H9 (cell line): ENCODE data around the gene GABBR2. TPM values are rescaled to one million over a fixed set of nuclear protein-coding genes. Genes with fewer than 3 reads are reported as not detected.

Source experiments
- DNase-seq: peaks from one replicate; pipeline ENCODE4 v3.0.0-alpha.2; 2017
- H2AFZ ChIP-seq: one replicate; pipeline ENCODE4 v1.6.1; 2013; ENCODE audit warnings: mild to moderate bottlenecking, low read length, control low read depth, moderate library complexity
- H2AK5ac ChIP-seq: 2 replicates; pipeline ENCODE4 v1.6.1; 2013; ENCODE audit warnings: low read length, control low read depth, mixed read lengths; ENCODE audit not compliant: insufficient read length
- H2BK120ac ChIP-seq: one replicate; pipeline ENCODE4 v1.6.1; 2013; ENCODE audit warnings: low read depth, mild to moderate bottlenecking, low read length, control low read depth, inconsistent platforms; ENCODE audit not compliant: poor library complexity, severe bottlenecking
- H2BK12ac ChIP-seq: 2 replicates; pipeline ENCODE4 v1.6.1; 2013; ENCODE audit warnings: low read length, control low read depth, mixed read lengths, low read depth; ENCODE audit not compliant: insufficient read length
- H2BK15ac ChIP-seq: 2 replicates; pipeline ENCODE4 v1.6.1; 2013; ENCODE audit warnings: low read depth, low read length, control low read depth
- H2BK20ac ChIP-seq: one replicate; pipeline ENCODE4 v1.6.1; 2013; ENCODE audit warnings: low read depth, mild to moderate bottlenecking, low read length, control low read depth, inconsistent platforms; ENCODE audit not compliant: poor library complexity, severe bottlenecking
- H2BK5ac ChIP-seq: 2 replicates; pipeline ENCODE4 v1.6.1; 2013; ENCODE audit warnings: low read length, control low read depth, mixed read lengths; ENCODE audit not compliant: insufficient read length
- H3K14ac ChIP-seq: 2 replicates; pipeline ENCODE4 v1.6.1; 2013; ENCODE audit warnings: low read length, control low read depth; ENCODE audit not compliant: insufficient read depth
- H3K18ac ChIP-seq: 2 replicates; pipeline ENCODE4 v1.6.1; 2013; ENCODE audit warnings: low read depth, mild to moderate bottlenecking, mixed read lengths, low read length, control low read depth; ENCODE audit not compliant: insufficient read length
- H3K23ac ChIP-seq: 2 replicates; pipeline ENCODE4 v1.6.1; 2013; ENCODE audit warnings: low read length, control low read depth, mixed read lengths, low read depth; ENCODE audit not compliant: insufficient read length
- H3K23me2 ChIP-seq: 2 replicates; pipeline ENCODE4 v1.6.1; 2013; ENCODE audit warnings: low read depth, mild to moderate bottlenecking, mixed read lengths, low read length, control low read depth; ENCODE audit not compliant: insufficient read length, poor library complexity, severe bottlenecking
- H3K27ac ChIP-seq: 2 replicates; pipeline ENCODE4 v1.5.1; 2013; ENCODE audit warnings: low read length, control low read depth, mixed read lengths, low read depth; ENCODE audit not compliant: insufficient read length
- H3K27me3 ChIP-seq: 2 replicates; pipeline ENCODE4 v1.6.1; 2013; ENCODE audit warnings: low read length, control low read depth, inconsistent platforms; ENCODE audit not compliant: insufficient read depth
- H3K4ac ChIP-seq: 2 replicates; pipeline ENCODE4 v1.6.1; 2013; ENCODE audit warnings: low read depth, mild to moderate bottlenecking, control low read depth, inconsistent platforms, low read length, moderate library complexity
- H3K4me1 ChIP-seq: 2 replicates; pipeline ENCODE4 v1.6.1; 2013; ENCODE audit warnings: low read length, control low read depth, inconsistent platforms; ENCODE audit not compliant: insufficient read depth
- H3K4me2 ChIP-seq: 2 replicates; pipeline ENCODE4 v1.6.1; 2013; ENCODE audit warnings: low read length, control low read depth, mixed read lengths; ENCODE audit not compliant: insufficient read length, insufficient read depth
- H3K56ac ChIP-seq: 2 replicates; pipeline ENCODE4 v1.6.1; 2013; ENCODE audit warnings: low read depth, mild to moderate bottlenecking, mixed read lengths, low read length, control low read depth; ENCODE audit not compliant: insufficient read length
- H3K79me1 ChIP-seq: 2 replicates; pipeline ENCODE4 v1.6.1; 2013; ENCODE audit warnings: low read depth, mild to moderate bottlenecking, moderate library complexity, low read length, control low read depth, inconsistent platforms; ENCODE audit not compliant: insufficient read depth, poor library complexity, severe bottlenecking
- H3K79me2 ChIP-seq: 2 replicates; pipeline ENCODE4 v1.6.1; 2013; ENCODE audit warnings: low read length, control low read depth, inconsistent platforms; ENCODE audit not compliant: insufficient read depth
- H3K9ac ChIP-seq: 2 replicates; pipeline ENCODE4 v1.6.1; 2013; ENCODE audit warnings: low read length, control low read depth, mixed read lengths; ENCODE audit not compliant: insufficient read length; ENCODE audit errors: extremely low read depth
- H3K9me3 ChIP-seq: one replicate; pipeline ENCODE4 v1.6.1; 2013; ENCODE audit warnings: low read depth, low read length, inconsistent platforms; ENCODE audit not compliant: control insufficient read depth
- H3T11ph ChIP-seq: one replicate; pipeline ENCODE4 v1.6.1; 2013; ENCODE audit warnings: mild to moderate bottlenecking, low read length, control low read depth, inconsistent platforms
- H4K20me1 ChIP-seq: one replicate; pipeline ENCODE4 v1.6.1; 2013; ENCODE audit not compliant: control insufficient read depth, insufficient read length, insufficient read depth
- H4K5ac ChIP-seq: 2 replicates; pipeline ENCODE4 v1.6.1; 2013; ENCODE audit warnings: low read depth, mild to moderate bottlenecking, mixed read lengths, low read length, control low read depth; ENCODE audit not compliant: insufficient read length
- H4K8ac ChIP-seq: replicated peaks from 2 replicates; pipeline ENCODE4 v1.6.1; 2013; ENCODE audit warnings: low read length, control low read depth, mixed read lengths, low read depth; ENCODE audit not compliant: insufficient read length
- H4K91ac ChIP-seq: 2 replicates; pipeline ENCODE4 v1.6.1; 2013; ENCODE audit warnings: low read depth, mild to moderate bottlenecking, moderate library complexity, mixed read lengths, low read length, control low read depth; ENCODE audit not compliant: insufficient read length
- H3K27ac Mint-ChIP-seq, 3 experiments: 2 replicates in 2 of 3; 3 replicates in 1 of 3; pipeline ENCODE4 v1.8.0; 2020 to 2021; ENCODE audit warnings: mixed read lengths in 3 of 3, mild to moderate bottlenecking in 1 of 3, moderate library complexity in 1 of 3
- H3K27me3 Mint-ChIP-seq: 2 replicates; pipeline ENCODE4 v1.8.0; 2021; ENCODE audit warnings: low read depth, mild to moderate bottlenecking, moderate library complexity, mixed read lengths
- H3K36me3 Mint-ChIP-seq, 3 experiments: 2 replicates in 2 of 3; 3 replicates in 1 of 3; pipeline ENCODE4 v1.8.0; 2020 to 2021; ENCODE audit warnings: low read depth in 3 of 3, mixed read lengths in 3 of 3; ENCODE audit not compliant: insufficient read depth in 1 of 3
- H3K4me1 Mint-ChIP-seq, 2 experiments: 2 replicates each; pipeline ENCODE4 v1.8.0; 2020; ENCODE audit warnings: mixed read lengths in 2 of 2
- H3K4me3 Mint-ChIP-seq, 2 experiments: 2 replicates in 1 of 2; 3 replicates in 1 of 2; pipeline ENCODE4 v1.8.0; 2020 to 2021; ENCODE audit warnings: mild to moderate bottlenecking in 2 of 2, mixed read lengths in 2 of 2, moderate library complexity in 1 of 2
- H3K9me3 Mint-ChIP-seq, 2 experiments: 2 replicates in 1 of 2; 3 replicates in 1 of 2; pipeline ENCODE4 v1.8.0; 2020; ENCODE audit warnings: mild to moderate bottlenecking in 2 of 2, mixed read lengths in 2 of 2, moderate library complexity in 1 of 2
- CTCF ChIP-seq: fragments of 200-600 bp; sonication (generic); conservative IDR thresholded peaks from 3 replicates; pipeline ENCODE4 v1.8.0; 2021; ENCODE audit warnings: antibody characterized with exemption, mild to moderate bottlenecking
- WGBS: extraction: QIAGEN DNeasy Blood & Tissue Kit; methylation state at CpG from one replicate; pipeline ENCODE4 v1.1.7; 2013; ENCODE audit warnings: missing lambda C conversion rate, low lambda C conversion rate, mixed read lengths; ENCODE audit not compliant: insufficient read length; ENCODE audit errors: extremely low coverage; 5-methylcytosine and 5-hydroxymethylcytosine counted together
- total RNA-seq: library from RNA; stranded (reverse); gene quantifications from 2 replicates; pipeline ENCODE4 v1.2.1, GENCODE V29; 2021

GABBR2 gene
- total RNA-seq, 1 experiment from 2014 or later = 0.66 TPM

GRCh38 chr9:98563212-98563907, 145.4 kb downstream of the GABBR2 start:
- Histone ChIP-seq H3K27me3 (no peaks in the 10 kb centered on the region), H3K79me1 (no peaks in the 10 kb centered on the region), H3K56ac (no peak overlapping the region), H2AK5ac (no peak overlapping the region), H3K27ac (no peak overlapping the region), H3K9me3 (no peaks in the 10 kb centered on the region), H3K14ac (no peak overlapping the region), H3K4me2 (no peak overlapping the region), H3K9ac (no peak overlapping the region), H4K8ac (no peak overlapping the region), H3K18ac (no peak overlapping the region), H3K4me1 (no peaks in the 10 kb centered on the region), H4K20me1 (no peaks in the 10 kb centered on the region), H2BK15ac (no peak overlapping the region), H4K5ac (no peak overlapping the region), H3T11ph (no peak overlapping the region), H4K91ac (no peak overlapping the region), H3K4ac (no peak overlapping the region), H3K23ac (no peak overlapping the region), H2BK20ac (no peak overlapping the region), H2BK12ac (no peak overlapping the region), H3K23me2 (no peaks in the 10 kb centered on the region), H2AFZ (no peak overlapping the region), H2BK5ac (no peak overlapping the region), H3K79me2 (no peaks in the 10 kb centered on the region), H2BK120ac (no peak overlapping the region)
- H3K27ac Mint-ChIP-seq = no peak overlapping the region
- WGBS = no CpG with 5 or more reads among the region's 14 CpGs
- no peaks in the 10 kb centered on the region for H3K4me1 Mint-ChIP-seq
- no peaks in the 10 kb centered on the region; the same call in none of the 2 replicates for H3K27me3 Mint-ChIP-seq
- DNase-seq = no peak
- no peaks in the 10 kb centered on the region; a peak in 1 of 5 replicates for H3K9me3 Mint-ChIP-seq
- no peak for TF ChIP-seq CTCF
- no peak overlapping the region for H3K4me3 Mint-ChIP-seq
- no peaks in the 10 kb centered on the region for H3K36me3 Mint-ChIP-seq
